Sciatic nerve (tissue), 2 donors: ENCODE results near the gene NCEH1. TPM values are rescaled to one million over a fixed set of nuclear protein-coding genes. Genes with fewer than 3 reads are reported as not detected.
"Not testable (repeated sequence)": the region's sequence is repeated elsewhere in the genome, so short reads cannot be mapped to it uniquely, and the experiment has no call there.

Experiments
- ATAC-seq: fragments of 200-7000 bp; cut with Tn5 transposase; one replicate; pipeline ENCODE4 v1.9.1; 2020; ENCODE audit warnings: mild to moderate bottlenecking, moderate library complexity
- DNase-seq: peaks from one replicate; pipeline ENCODE4 v3.0.0-alpha.2; 2020; ENCODE audit warnings: low spot score
- intact Hi-C: fragments of 100-400 bp; cut with DNase I; formaldehyde crosslinking; loops from one replicate; pipeline ENCODE4 v1.14.2; 2022
- total RNA-seq: library from RNA; stranded (reverse); fragmentation: NEBNext Ultra II Directional; extraction: Animal tissue kit (Norgen Biotek cat#: 25700); gene quantifications from one replicate; pipeline ENCODE4 v1.2.1, GENCODE V29; 2021
- donor health status: DM: no; HTN: no; CAD: no.
- donor health status: DM: no; HTN: no; CAD: no.

Gene NCEH1
- total RNA-seq, 1 donor from 2014 or later = 10.1 TPM

DNA sequence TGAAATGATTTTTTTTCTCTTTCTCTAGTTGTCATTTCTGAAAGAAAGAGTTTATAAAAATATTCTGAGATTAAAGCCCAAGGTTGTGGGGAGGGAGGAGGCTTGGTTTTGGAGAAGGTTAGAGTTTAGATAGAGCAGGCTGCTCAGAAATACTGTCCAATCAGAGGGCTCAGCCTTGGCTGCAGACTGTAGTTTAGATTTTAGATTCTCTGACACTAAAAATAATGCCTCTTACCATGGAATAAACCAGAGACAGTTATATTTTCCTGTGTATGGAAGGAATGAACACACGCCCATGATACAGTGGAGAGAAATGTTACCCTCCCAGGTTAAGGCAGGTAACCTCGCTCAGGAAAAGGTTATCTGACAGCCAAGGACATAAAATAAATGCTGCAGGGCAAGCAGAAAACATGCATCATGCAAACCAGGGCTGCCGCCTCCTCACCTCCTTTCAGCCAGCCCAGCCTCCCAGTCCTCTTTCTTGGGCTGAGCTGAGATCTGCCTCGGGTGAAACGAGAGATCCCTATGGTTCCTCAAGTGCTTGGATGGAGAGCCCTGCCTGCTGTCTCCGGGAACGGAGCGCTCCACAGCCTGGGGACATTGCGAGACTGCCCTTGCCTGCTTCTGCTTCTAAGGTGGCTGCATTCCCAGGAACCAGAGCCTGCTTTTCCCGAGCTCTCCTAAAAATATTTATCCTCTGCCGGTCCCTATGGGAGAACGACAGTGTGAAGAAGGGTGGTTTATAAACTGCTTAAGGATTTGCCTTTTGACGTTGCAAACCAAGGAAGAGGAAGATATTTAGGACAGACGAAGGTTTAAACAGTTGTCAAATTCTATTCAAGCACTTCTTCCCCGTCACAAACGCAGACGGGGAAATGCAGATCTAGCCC, 848 bp downstream of the NCEH1 start:
- intact Hi-C loops = no loop called here
- peak; percentile 68 for ATAC-seq

GRCh38 chr3:172708921-172709773, 1.7 kb downstream of the NCEH1 start:
- no peak for ATAC-seq
- DNase-seq = no peak
- intact Hi-C loops = no loop called here

More for the DNA sequence above, 848 bp downstream of the NCEH1 start:
- no peak for DNase-seq

GRCh38 chr3:172707967-172708366, 2.9 kb downstream of the NCEH1 start:
- DNase-seq (no peak), ATAC-seq (no peak)
- intact Hi-C loops = no loop called here

DNA sequence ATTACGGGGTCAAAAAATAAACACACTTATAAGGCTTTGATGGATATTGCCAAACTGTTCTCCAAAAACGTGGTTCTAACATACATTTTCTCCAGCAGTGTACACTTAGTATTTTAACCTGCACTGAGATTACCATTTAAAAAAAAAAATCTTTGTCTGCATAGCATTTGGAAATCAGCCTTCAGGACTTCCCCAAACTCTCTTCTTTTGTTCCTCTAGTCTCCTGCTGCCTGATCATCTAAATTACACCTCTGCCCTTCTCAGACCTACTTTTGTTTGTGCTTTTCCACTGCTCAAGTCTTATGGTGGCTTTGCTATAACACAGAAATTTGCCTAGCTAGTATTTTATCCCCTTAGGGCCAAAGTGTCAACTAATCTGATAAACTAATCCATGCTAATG, 3.8 kb downstream of the NCEH1 start:
- ATAC-seq (no peak), DNase-seq (no peak)
- intact Hi-C loops = no loop called here

- no peak for DNase-seq
- ATAC-seq = no peak
- intact Hi-C loops = no loop called here
These were observed 5.7 kb downstream of the NCEH1 start for GRCh38 chr3:172705170-172705569.

GRCh38 chr3:172704001-172704400, 6.9 kb downstream of the NCEH1 start:
- DNase-seq (no peak), ATAC-seq (no peak)
- intact Hi-C loops = no loop called here

DNA sequence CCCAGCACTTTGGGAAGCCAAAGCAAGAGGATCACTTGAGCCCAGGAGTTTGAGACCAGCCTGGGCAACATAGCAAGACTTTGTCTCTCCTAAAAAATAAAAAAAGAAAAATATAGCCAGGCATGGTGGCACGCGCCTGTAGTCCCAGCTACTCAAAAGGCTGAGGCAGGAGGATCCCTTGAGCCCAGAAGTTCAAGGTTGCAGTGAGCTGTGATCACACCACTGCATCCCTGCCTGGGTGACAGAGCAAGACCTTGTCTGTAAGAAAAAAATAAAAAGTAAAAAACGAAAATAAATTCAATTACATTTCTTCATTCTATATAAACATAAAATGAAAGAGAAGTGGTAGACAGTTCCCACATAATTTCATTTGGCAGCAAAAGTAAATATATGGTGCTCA, 8.1 kb downstream of the NCEH1 start:
- ATAC-seq, DNase-seq, intact Hi-C loops: not testable (repeated sequence)

DNA sequence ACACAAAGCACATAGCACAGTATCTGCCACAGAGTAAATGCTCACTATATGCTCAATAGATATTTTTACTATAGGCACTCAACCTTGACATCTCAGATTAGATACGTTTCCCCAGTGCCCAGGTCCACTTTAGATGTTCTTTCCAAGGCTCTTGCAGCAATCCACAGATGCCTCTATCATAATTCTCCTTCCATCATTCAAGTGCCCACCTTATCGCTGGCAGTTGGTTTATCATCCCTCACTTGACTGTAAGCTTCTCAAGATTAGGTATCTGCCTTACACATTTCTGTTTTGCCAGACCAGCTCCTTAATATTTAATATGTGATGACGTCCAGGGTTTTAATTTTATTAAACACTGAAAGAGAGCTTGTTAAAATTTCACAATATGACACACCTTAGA, 8.6 kb downstream of the NCEH1 start:
- intact Hi-C loops = no loop called here
- DNase-seq (no peak), ATAC-seq (no peak)

GRCh38 chr3:172701751-172702150, 9.1 kb downstream of the NCEH1 start:
- ATAC-seq = no peak
- intact Hi-C loops = no loop called here

GRCh38 chr3:172700936-172701455, 9.9 kb downstream of the NCEH1 start:
- DNase-seq (no peak), ATAC-seq (no peak)
- intact Hi-C loops = no loop called here

More at GRCh38 chr3:172701751-172702150, 9.1 kb downstream of the NCEH1 start:
- DNase-seq = no peak

DNA sequence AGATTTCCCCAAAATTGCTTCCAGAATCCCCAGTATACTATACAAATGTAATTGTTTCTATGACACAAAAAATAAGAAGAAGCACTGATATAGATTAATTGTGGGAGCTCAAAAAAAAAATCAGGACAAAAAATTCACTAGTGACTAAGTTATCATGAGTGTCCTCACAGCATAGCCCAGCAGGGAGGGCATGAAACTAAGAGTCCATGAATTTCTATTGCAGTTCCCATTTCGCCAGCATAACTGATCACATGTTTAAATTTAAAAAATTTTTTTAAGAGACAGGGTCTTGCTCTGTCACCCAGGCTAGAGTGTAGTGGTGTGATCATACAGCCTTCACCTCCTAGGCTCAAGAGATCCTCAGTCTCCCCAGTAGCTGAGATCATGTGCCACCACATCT, 10.6 kb downstream of the NCEH1 start:
- no peak for DNase-seq
- intact Hi-C loops = no loop called here
- no peak for ATAC-seq

DNA sequence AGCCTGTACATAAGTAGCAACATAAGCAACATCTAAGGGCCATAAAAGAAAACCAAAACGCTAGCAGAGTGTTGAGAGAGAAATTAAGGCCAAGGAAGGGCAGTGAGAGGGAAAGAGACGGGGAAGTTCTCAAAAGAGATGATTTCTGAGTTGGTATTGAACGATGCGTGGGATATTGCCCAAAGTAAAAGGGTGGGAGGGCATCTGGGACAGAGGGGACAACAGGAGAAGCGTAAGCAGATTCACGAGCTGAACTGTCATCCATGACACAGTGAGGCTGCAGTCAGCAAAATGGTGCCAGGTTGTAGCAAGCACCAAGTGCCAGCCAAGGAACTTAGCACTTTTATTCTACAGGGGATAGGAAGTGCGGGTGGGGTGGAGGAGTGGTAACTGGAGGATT, 11.8 kb downstream of the NCEH1 start:
- ATAC-seq (no peak), DNase-seq (no peak)
- intact Hi-C loops = no loop called here

DNA sequence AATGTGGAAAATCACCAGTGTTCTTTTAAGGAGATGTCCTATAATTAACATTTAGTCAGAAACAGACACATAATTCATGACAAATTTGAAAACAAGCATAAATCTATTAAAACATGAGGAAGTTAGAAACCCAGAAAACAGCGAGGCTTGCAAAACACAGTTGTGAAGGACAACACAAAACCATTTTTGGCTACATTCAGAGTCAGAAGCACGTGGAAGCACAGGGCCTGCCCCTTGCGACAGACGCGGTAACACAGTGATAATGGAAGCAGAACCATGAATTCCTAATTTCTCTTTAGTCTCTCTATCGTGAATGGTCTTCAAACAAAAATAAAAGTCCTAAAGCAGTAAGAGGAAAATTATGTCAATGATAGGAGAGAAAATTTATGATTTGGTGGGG, 12.2 kb downstream of the NCEH1 start:
- DNase-seq (no peak), ATAC-seq (peak; percentile 63)
- intact Hi-C loops = no loop called here

GRCh38 chr3:172697558-172697957, 13.3 kb downstream of the NCEH1 start:
- DNase-seq (no peak), ATAC-seq (no peak)

GRCh38 chr3:172696357-172696756, 14.5 kb downstream of the NCEH1 start:
- no peak for ATAC-seq
- DNase-seq = no peak
- intact Hi-C loops = no loop called here

More at GRCh38 chr3:172697558-172697957, 13.3 kb downstream of the NCEH1 start:
- intact Hi-C loops = no loop called here

GRCh38 chr3:172694573-172695246, 16.2 kb downstream of the NCEH1 start:
- ATAC-seq (peak; percentile 31), DNase-seq (no peak)
- intact Hi-C loops = no loop called here

GRCh38 chr3:172692751-172693338, 18.0 kb downstream of the NCEH1 start:
- DNase-seq (no peak), ATAC-seq (no peak)
- intact Hi-C loops = no loop called here

GRCh38 chr3:172690936-172691335, 19.9 kb downstream of the NCEH1 start:
- DNase-seq (no peak), ATAC-seq (no peak)

GRCh38 chr3:172688588-172688987, 22.3 kb downstream of the NCEH1 start:
- intact Hi-C loops = no loop called here
- ATAC-seq (no peak), DNase-seq (no peak)

More at GRCh38 chr3:172690936-172691335, 19.9 kb downstream of the NCEH1 start:
- intact Hi-C loops = no loop called here
